HG03064 (cell line): ENCODE measurements around the gene IFNA2.
"Not testable (repeated sequence)": the region's sequence is repeated elsewhere in the genome, so short reads cannot be mapped to it uniquely, and the experiment has no call there.

Experiments
- ATAC-seq: cut with Tn5 transposase; IDR thresholded peaks from one replicate; pipeline ENCODE4 v1.9.1; 2021; ENCODE audit warnings: low read depth; ENCODE audit not compliant: unreplicated experiment

The IFNA2 gene

GRCh38 chr9:21385131-21385670 lies at the start of gene IFNA2:
IFNA2 (minus strand) TSS chr9:21385398; CDS start chr9:21385329, 69 bp downstream.
- no peak for ATAC-seq

- ATAC-seq = not testable (repeated sequence)
These were observed 49.8 kb upstream of the IFNA2 start for GRCh38 chr9:21435015-21435383.

- ATAC-seq = no peak
These were observed 49.2 kb upstream of the IFNA2 start for GRCh38 chr9:21434202-21435014.

- ATAC-seq = peak; percentile 68
These were observed 47.7 kb upstream of the IFNA2 start for GRCh38 chr9:21432672-21433425.

- no peak for ATAC-seq
These were observed 44.0 kb upstream of the IFNA2 start for GRCh38 chr9:21429191-21429590.

- ATAC-seq = no peak
These were observed 43.0 kb upstream of the IFNA2 start for GRCh38 chr9:21428235-21428634.

GRCh38 chr9:21415493-21416267 lies 30.5 kb upstream of the IFNA2 start:
- ATAC-seq = no peak

- no peak for ATAC-seq
These were observed 29.2 kb upstream of the IFNA2 start for GRCh38 chr9:21414220-21414940.

GRCh38 chr9:21413624-21414023 lies 28.4 kb upstream of the IFNA2 start:
- no peak for ATAC-seq

GRCh38 chr9:21413151-21413550 lies 28.0 kb upstream of the IFNA2 start:
- no peak for ATAC-seq

- ATAC-seq = no peak
These were observed 26.9 kb upstream of the IFNA2 start for GRCh38 chr9:21412107-21412506.

- no peak for ATAC-seq
These were observed 23.6 kb upstream of the IFNA2 start, which contains the start of gene IFNA8 for GRCh38 chr9:21408817-21409216. IFNA8 (plus strand) TSS chr9:21409117; CDS start chr9:21409177, 60 bp downstream.

GRCh38 chr9:21404146-21404545 lies 18.9 kb upstream of the IFNA2 start:
- ATAC-seq = no peak

GRCh38 chr9:21402386-21403251 lies 17.4 kb upstream of the IFNA2 start:
- ATAC-seq = no peak

GRCh38 chr9:21399956-21400355 lies 14.8 kb upstream of the IFNA2 start:
- ATAC-seq = no peak

GRCh38 chr9:21398955-21399489 lies 13.8 kb upstream of the IFNA2 start:
- ATAC-seq = no peak

GRCh38 chr9:21395778-21396717 lies 10.8 kb upstream of the IFNA2 start:
- ATAC-seq = peak; percentile 63

- peak; percentile 73 for ATAC-seq
These were observed 7.1 kb upstream of the IFNA2 start for GRCh38 chr9:21392270-21392669.
